Skin of body (tissue), 2 donors: ENCODE data around the gene LINGO4. TPM values are rescaled to one million over a fixed set of nuclear protein-coding genes. Genes with fewer than 3 reads are reported as not detected.

Experiments
- DNase-seq: peaks from one replicate; lab custom pipeline; 2025; lab: John Stamatoyannopoulos, UW
- total RNA-seq: library from RNA; depleted of rRNA; stranded (reverse); fragments of >200 nt; gene quantifications from one replicate; pipeline ENCODE4 v1.2.3, GENCODE V29; 2014

The LINGO4 gene
- 0.10 TPM for total RNA-seq

GRCh38 chr1:151805066-151805820 is at the start of gene LINGO4:
TSS of gene LINGO4 (minus strand) at chr1:151805419. CDS start at chr1:151802704, 2,715 bp downstream.
- no peak for DNase-seq

GRCh38 chr1:151854658-151855057 is 49.4 kb upstream of the LINGO4 start:
- DNase-seq: no peak

GRCh38 chr1:151853411-151853943 is 48.3 kb upstream of the LINGO4 start, which contains the start of gene THEM5:
TSS of gene THEM5 (minus strand) at chr1:151853712. CDS start at chr1:151853565, 147 bp downstream.
- no peak for DNase-seq

- DNase-seq: no peak
Measured at GRCh38 chr1:151852733-151853132, 47.5 kb upstream of the LINGO4 start.

- no peak for DNase-seq
Measured at GRCh38 chr1:151851886-151852285, 46.7 kb upstream of the LINGO4 start.

GRCh38 chr1:151849871-151850270 is 44.7 kb upstream of the LINGO4 start:
- DNase-seq: no peak

GRCh38 chr1:151849126-151849525 is 43.9 kb upstream of the LINGO4 start:
- no peak for DNase-seq

GRCh38 chr1:151847867-151848596 is 42.8 kb upstream of the LINGO4 start:
- DNase-seq: peak; percentile 43

- DNase-seq: no peak
Measured at GRCh38 chr1:151846686-151847237, 41.5 kb upstream of the LINGO4 start.

GRCh38 chr1:151846062-151846568 is 40.9 kb upstream of the LINGO4 start:
- DNase-seq: no peak

GRCh38 chr1:151843398-151843797 is 38.2 kb upstream of the LINGO4 start:
- DNase-seq: no peak

- DNase-seq: no peak
Measured at GRCh38 chr1:151841141-151841540, 35.9 kb upstream of the LINGO4 start.

GRCh38 chr1:151840421-151840820 is 35.2 kb upstream of the LINGO4 start:
- DNase-seq: no peak

GRCh38 chr1:151839457-151840403 is 34.5 kb upstream of the LINGO4 start, which contains the start of gene C2CD4D:
TSS of gene C2CD4D (minus strand) at chr1:151839820. CDS start at chr1:151838989, 831 bp downstream.
- DNase-seq: no peak

- DNase-seq: no peak
Measured at GRCh38 chr1:151839082-151839412, 33.8 kb upstream of the LINGO4 start.

GRCh38 chr1:151838222-151839081 is 33.2 kb upstream of the LINGO4 start:
- no peak for DNase-seq

- no peak for DNase-seq
Measured at GRCh38 chr1:151837884-151838221, 32.6 kb upstream of the LINGO4 start.

GRCh38 chr1:151837197-151837596 is 32.0 kb upstream of the LINGO4 start:
- no peak for DNase-seq

- DNase-seq: no peak
Measured at GRCh38 chr1:151835596-151835995, 30.4 kb upstream of the LINGO4 start.

- DNase-seq: no peak
Measured at GRCh38 chr1:151834239-151834638, 29.0 kb upstream of the LINGO4 start.
